H1 (cell line): Measurements from ENCODE around the gene OR51S1. TPM values are rescaled to one million over a fixed set of nuclear protein-coding genes. Genes with fewer than 3 reads are reported as not detected.

Experiments
- BRCA1 ChIP-seq: IDR thresholded peaks from 2 replicates; pipeline ENCODE4 v1.6.1; 2012; ENCODE audit warnings: low read depth, low read length, improper control_type of control experiment
- CTBP2 ChIP-seq: IDR thresholded peaks from 2 replicates; pipeline ENCODE4 v1.7.0; 2011; ENCODE audit warnings: borderline replicate concordance, mild to moderate bottlenecking, moderate library complexity, mixed read lengths, low read length; ENCODE audit not compliant: insufficient read depth, insufficient read length
- GTF2F1 ChIP-seq: IDR thresholded peaks from 2 replicates; pipeline ENCODE4 v1.6.1; 2012; ENCODE audit warnings: low read depth, low read length, improper control_type of control experiment, borderline replicate concordance
- POLR2AphosphoS5 ChIP-seq: IDR thresholded peaks from 2 replicates; pipeline ENCODE4 v1.6.1; 2011; ENCODE audit warnings: low read depth, low read length
- RFX5 ChIP-seq: IDR thresholded peaks from 2 replicates; pipeline ENCODE4 v1.6.1; 2011; ENCODE audit warnings: low read depth, low read length, improper control_type of control experiment, borderline replicate concordance
- polyA plus RNA-seq, 7 experiments: library from polyadenylated mRNA; depleted of rRNA in 3 of 7; stranded (reverse) in 5 of 7; unstranded in 2 of 7; fragments of >200 nt in 5 of 7; fragments of 200-250 nt in 2 of 7; gene quantifications; 1 replicate in 5 of 7; 2 replicates in 1 of 7; 4 replicates in 1 of 7; pipeline versions ENCODE4 v1.2.1 to v1.2.3, GENCODE V29; 2011 to 2013; ENCODE audit warnings: missing spikeins in 2 of 7, mixed read lengths in 2 of 7
- total RNA-seq: library from RNA; stranded (reverse); fragmentation: NEBNext Ultra II Directional; extraction: Animal tissue kit (Norgen Biotek cat#: 25700); gene quantifications from 2 replicates; pipeline ENCODE4 v1.2.1, GENCODE V29; 2021

The OR51S1 gene
- total and polyA plus RNA-seq, 2 of the 8 experiments (the other 6 are each of a cell fraction or from before 2014, with no cell fraction given), result not detected

DNA sequence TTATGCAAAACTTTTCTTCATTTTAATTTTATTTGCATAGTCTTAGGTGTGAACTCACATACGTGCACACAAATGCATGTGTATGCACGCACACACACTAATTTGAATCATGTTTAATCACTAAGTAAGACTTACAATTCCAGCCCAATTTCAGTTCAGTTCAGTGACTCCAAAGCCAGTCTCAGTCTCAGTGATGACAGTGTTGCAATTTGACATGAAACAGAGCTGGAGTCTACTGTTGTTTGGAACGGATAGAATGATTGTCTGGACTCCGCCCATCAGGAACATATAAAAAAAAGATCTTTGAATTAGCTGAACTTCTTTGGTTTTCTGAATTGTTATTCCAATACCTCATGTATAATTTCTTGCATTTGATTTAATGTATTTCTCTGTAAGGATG lies 14.9 kb upstream of the OR51S1 start (continued):
- no peak for TF ChIP-seq GTF2F1
- no peak for TF ChIP-seq CTBP2
- no peak for TF ChIP-seq POLR2AphosphoS5
- TF ChIP-seq BRCA1, result no peak
- no peak for TF ChIP-seq RFX5
